OCI-M2 (cell line): ENCODE data around the gene ACTL7A.
"Not testable (repeated sequence)": the region's sequence is repeated elsewhere in the genome, so short reads cannot be mapped to it uniquely, and the experiment has no call there.

Source experiments
- DNase-seq: peaks from one replicate; lab custom pipeline; 2025; ENCODE audit not compliant: unreplicated experiment; lab: John Stamatoyannopoulos, UW

The ACTL7A gene

DNA sequence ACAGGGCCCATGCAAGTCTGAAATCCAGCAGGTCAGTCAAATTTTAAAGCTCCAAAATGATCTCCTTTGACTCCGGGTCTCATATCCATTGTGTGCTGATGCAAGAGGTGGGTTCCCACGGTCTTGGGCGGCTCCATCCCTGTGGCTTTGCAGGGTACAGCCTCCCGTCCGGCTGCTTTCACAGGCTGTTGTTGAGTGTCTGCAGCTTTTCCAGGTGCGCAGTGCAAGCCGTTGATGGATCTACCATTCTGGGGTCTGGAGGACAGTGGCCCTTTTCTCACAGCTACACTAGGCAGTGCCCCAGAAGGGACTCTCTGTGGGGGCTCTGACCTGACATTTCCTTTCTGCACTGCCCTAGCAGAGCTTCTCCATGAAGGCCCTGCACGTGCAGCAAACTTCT lies 13.8 kb upstream of the ACTL7A start:
- DNase-seq = not testable (repeated sequence)

DNA sequence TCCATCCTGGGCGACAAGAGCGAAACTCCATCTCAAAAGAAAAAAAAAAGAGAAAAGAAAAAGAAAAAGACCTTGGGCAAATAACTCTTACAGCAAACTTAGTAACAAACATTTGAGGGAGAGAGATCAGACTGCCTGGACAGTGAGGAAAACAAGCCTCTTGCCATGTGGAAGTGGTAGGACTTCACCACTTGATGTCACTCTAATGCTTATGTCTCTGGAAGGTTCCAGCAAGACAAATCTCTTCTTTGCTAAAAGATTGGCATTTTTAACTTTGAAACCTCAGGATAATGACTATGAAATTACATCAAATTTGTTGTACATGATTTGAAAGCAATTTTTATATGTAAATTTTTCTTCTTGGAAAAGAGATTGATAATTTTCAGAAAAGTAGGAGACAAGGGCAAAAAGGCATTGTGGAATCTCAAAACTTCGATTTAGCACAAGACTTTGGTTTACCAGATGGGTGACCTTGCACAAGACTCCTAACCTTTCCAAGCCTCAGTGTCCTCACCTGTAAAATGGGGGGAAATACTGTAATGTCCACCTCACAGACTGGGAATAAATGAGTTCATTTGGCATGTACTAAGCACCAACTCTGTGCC lies 11.7 kb upstream of the ACTL7A start:
- no peak for DNase-seq

DNA sequence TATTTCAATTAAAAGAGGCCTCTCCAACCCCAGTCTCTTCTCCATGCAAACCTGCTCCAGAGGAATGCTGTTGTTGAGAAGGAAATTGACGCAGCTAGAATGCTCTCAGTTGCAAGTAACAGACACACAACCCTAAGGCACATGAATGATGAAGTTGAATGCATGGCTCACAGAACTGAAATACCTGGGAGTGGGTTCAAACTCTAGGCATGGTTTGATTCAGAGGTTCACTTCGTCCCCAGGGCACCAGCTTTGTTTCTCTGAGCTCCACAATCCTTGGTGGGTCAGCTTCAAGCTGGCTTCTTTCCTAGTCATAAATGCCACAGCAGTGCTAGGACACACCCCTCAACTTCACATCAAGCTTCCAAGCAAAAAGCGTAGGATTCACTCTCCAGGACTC lies 10.9 kb upstream of the ACTL7A start:
- no peak for DNase-seq

DNA sequence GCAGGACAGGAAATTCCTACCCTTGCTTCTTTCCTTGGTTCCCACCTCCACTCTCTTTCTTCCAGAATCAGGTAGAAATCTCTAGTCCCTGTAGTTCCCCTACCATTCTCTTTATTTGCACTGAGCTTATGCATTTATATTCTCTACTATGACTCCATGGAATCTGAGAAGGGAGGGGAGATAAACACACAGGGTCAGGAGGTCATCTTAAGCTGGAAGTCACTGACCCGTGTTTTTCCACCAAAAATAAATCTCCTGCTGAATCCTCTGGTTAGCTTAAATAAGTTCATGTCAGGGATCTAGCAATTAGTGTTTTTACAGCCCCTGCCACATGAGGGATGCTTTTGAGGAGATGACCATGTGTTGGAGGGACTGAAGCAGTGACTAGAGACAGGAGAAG lies 10.0 kb upstream of the ACTL7A start:
- DNase-seq = no peak

DNA sequence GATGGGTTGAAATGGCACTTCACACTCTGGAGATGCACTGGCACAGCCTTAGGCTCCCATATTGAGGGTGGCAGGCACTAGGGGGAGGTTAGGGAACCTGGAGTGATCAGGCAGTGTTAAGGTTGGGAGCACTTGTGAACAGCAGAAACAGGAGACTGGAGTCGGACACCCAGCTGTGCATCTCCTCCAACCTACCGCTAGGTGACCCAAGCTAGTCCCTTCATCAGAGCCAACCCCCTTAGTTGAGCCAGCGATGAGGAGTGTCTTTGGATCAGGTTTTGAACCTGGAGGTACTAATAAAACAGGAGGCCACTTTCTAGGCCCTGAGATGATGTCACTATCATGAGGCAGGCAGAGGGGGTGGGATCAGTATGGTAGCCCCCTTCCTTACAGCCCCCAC lies 8.0 kb upstream of the ACTL7A start:
- DNase-seq = no peak

DNA sequence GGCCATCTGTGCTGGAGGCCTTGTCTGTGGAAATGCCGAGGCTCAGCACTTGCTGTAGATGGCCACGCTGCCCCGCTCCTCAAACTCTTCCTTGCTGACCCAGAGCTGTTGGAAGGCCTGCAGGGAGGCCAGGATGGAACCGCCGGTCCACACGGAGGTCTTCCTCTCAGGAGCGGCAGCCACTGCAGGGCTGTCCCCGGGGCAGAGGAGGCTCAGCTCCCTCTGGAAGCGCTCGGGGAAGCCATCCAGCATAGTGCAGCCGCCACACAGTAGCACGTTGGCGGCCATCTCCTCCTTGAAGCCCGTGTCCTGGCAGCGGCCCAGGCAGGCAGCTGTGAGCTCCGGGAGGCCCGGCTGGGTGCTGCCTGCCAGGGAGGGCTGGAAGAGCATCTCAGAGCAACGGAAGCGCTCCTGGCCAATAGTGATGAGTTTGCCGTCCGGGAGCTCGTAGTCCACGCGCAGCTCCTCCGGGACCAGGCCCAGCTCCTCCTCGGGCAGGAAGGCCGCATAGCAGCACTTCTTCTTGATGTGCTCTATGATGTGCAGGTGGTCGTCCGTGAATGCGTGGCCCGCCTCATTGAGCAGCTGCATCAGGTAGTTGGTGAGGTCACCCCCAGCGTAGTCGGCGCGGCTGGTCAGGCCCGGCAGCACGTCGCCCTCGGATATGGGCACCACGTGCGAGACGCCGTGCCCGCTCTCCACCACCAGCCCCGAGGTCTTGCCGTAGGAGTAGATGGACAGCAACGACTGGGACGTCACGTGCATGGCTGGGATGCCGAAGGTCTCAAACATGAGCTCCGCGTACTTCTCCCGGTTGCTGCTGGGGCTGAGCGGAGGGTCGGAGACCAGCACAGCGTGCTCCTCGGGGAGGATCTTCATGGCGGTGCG lies 7.2 kb upstream of the ACTL7A start:
- no peak for DNase-seq

DNA sequence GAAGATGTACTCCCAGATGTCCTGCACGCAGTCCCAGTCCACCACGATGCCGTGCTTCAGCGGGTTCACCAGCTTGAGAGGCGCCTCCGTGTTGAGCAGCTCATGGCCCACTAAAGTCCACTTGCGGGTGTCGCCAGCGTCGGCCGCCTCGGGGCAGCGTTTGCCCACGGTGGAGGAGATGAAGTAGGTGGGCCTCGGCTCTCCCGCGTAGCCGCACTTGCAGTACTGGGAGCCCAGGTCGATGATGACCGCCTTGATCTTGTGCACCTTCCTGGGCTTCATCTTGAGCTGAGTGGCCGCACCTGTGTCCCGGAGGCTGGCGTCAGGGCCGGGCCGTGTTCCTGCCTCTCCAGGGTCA lies 6.6 kb upstream of the ACTL7A start:
- DNase-seq = no peak

DNA sequence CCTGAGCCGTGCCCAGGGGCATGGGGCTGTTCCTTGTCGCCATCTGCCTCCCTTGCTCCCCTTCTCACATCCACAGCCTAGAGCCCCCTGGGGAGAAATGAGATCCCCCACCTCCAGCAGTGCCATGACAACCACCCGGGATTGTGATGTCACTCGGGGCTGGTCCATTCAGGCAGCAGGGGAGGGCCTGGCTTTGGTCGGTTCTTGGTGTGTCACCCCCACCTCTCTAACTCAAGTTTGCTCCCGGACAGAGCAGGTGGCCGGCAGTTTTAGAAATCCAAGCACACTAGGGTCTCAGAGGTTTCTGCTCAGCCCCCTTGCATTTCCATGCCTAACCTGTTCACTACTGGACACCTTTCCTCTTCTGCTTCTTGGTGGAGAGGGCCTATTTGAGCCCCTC lies 6.2 kb upstream of the ACTL7A start, which contains the start of gene ACTL7B:
TSS of gene ACTL7B (minus strand) at position 99 of the 400 bp plus-strand sequence. CDS start at position 43, 56 bp downstream.
- DNase-seq = no peak

DNA sequence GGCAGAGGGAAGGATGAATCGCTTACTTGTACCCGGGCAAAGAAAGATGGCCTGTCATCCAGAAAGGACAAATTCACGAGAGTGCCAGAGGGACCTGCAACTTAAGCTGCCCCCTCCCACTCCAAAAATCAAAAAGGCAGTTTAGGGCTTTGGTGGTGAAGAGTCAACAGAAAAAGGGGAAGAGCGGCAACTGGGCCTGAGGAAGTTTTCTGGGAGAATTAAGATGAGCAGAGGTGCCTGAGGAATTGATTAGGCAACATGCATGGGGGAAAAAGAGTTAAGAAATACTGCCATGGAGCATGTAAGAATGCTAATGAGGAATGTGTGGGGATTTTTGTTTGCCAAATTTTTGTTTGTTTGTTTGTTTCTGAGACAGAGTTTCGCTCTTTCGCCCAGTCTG lies 4.5 kb upstream of the ACTL7A start:
- DNase-seq = no peak

DNA sequence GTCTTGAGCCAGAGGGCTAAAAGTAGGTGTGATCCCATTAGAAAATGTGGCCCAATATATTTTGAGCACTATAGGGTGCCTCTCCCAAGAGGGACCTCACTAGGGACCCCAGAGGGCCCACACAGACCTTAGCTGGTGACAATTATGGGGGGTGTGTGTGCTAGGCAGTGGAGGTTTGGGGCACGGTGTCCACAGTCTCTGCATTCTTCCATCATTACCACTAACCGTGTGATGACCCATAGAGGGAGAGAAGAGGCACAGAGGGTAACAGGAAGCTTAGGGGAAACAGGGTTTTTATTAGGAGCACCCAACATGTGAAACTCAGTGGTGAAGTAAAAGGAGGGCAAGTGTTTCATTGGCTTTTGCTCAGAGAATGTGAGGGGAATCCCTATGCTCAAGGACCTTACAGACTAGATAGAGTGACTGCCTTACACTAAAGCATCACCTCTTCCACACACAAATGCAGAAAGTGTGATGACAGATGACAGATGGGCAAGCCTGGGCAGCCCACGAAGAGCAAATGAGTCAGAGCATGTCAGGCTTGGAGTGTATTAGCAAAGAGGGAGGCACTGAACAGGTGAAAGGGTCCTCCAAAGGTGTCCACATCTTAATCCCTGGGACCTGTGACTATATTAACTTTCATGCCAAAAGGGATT lies 2.5 kb upstream of the ACTL7A start:
- no peak for DNase-seq

DNA sequence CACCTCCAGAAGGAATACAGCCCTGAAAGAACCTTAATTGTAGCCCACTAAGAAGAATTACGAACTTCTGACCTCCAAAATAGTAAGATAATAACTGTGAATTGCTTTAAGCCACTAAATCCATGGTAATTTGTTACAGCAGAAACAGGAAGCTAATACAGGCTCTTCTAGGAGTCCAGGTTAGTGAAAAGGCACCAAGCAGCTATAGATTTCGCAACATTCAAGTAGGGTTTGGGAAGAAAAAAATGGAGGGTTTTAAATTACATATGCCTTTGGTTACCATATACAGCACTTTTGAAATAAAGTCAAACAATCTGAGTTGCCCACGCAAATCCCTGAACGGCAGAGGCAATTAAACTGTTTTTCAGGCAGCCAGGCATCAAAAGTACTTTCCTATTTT lies 1.7 kb upstream of the ACTL7A start:
- no peak for DNase-seq

DNA sequence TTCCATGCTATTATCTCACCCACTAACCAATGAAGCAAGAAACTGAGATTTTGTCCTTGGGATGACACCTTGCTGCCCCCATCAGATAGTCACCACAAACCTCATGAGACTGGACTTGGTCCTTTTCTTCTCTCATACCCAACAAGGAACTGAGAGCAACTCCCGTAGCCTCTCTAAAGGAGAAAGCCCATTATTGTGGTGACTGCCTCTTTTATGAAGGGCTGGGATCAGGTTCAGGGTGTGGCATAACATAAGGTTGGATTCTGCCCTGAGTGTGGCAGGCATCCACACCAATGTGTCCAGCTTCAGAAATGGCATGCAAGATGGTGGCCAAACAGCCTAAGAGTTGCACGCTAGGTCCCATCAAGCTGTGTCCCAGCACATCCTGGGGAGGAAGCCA lies 1.3 kb upstream of the ACTL7A start:
- no peak for DNase-seq

DNA sequence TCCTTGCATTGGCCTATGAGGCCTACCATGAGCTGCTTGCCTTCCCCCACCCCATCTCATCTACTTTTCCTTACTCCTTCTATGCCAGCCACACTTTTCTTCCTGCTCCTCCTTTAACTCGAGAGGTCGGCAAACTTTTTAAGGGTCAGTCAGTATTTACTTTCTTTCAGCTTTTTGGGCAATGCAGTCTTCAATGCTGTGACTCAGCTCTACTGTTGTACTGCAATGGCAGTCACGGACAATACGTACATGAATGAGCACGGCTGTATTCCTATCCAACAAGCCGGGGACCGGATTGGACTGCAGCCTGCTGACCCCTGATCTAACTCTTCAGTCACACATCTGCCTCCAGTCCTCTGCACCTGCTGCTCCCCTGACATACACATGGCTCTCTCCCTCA lies 602 bp upstream of the ACTL7A start:
- no peak for DNase-seq

DNA sequence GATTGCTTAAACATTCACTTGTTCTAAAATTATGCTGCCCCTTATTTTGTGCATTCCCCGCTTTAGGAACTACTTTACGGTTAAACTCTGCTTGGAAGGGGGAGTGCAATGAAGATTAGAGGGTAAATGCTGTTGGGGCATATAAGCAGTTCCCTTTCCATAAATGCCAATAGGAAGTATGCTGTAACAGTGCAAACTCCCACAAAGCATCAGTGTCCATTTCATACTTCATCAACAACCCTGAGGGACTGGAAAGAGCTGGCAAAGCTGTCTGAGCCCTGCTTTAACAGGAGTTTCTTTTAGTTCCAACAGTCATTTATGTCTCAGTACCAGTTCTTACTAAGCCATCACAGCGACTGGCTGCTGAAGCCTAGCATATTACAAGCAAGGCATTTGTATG lies 1.8 kb downstream of the ACTL7A start:
- DNase-seq = no peak

DNA sequence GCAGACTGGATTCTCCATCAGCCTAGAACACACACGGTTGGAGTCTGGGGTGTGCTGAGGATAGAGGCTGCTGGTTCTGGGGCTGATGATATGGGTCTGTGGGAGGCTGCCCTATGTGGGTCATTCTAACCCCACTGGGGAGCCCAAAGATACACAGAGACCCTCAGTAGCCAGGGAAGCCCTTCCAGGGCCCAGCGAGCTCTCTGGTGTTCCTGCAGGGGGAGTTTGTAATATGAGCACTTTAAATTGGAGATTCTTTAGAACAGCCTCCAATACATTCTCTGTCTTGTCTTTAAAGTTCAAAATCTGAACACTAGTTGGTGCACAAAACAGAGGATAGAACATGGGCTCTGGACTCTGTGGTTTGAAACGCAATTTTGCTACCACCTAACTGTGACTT lies 2.4 kb downstream of the ACTL7A start:
- DNase-seq = no peak

DNA sequence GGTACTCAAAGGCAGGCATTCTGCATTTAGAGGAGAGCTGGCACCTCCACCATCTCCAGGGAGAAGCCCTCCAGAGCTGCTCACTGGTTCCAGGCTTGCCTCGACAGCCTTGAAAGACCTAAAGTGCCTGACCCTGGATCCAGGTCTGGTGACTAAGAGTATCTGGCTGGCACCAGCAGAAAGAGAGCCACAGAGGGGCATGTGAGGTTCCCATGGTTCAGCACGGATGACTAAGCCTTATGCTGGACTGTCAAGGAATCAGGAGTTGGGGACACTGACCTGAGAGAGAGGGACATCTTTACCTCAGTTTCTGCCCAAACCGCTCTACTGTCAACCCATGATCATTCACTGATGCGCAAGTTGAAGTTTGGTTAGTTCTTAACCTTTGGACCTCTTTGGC lies 3.0 kb downstream of the ACTL7A start:
- no peak for DNase-seq

DNA sequence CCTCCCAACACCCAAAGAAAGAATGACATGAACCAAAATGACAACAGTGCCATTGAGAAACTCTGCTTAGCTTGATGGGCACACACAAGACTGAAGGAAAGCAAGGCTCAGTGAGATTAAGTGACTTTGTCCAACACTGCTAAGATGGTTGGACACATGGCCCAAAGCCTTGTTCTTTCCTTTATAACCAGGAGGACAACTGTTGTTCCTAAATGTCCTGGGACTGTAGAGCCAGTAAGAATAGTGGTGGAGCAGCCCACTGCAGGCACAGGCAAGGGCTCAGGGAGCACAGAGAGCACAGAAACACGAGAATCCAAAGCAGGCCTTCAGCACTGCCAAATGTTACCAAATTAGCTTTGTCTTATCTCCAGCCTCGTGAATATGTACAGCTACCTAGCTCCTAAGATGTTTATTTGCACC lies 3.9 kb downstream of the ACTL7A start:
- DNase-seq = no peak

DNA sequence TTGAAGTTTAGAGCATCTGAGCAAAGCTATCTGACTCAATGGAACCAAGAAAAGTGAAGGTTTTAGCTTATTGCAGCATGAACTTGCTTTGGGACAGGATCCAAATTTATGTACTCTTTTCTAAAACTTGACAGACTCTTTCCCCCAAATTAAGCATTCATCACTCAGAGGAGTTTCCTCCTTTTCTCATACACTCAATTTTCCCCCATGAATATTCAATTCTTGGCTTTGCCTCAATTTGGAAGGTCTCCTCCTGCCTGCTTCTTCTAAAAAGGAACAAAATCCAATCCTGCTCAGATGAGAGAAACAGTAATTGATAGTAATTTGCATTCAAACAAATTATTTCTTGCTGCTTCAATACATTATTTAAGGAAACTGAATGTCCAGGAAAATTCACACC lies 5.0 kb downstream of the ACTL7A start:
- DNase-seq = no peak

DNA sequence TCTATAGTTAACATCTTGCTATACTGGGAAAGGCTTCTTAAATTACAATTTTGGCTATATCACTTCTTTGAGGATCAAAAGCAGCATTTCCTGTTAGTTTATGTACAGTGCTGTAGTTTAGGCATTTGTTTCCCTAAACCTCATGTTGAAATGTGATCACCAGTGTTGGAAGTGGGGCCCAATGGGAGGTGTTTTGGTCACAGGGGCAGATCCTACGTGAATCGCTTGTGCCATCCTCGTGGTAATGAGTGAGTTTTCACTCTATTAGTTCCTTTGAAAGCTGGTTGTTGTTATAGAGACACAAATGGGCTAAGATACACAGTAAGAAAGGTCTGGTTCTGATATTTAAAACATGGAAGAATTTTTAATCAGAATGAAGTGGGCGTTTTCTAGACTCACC lies 5.8 kb downstream of the ACTL7A start:
- DNase-seq = no peak

DNA sequence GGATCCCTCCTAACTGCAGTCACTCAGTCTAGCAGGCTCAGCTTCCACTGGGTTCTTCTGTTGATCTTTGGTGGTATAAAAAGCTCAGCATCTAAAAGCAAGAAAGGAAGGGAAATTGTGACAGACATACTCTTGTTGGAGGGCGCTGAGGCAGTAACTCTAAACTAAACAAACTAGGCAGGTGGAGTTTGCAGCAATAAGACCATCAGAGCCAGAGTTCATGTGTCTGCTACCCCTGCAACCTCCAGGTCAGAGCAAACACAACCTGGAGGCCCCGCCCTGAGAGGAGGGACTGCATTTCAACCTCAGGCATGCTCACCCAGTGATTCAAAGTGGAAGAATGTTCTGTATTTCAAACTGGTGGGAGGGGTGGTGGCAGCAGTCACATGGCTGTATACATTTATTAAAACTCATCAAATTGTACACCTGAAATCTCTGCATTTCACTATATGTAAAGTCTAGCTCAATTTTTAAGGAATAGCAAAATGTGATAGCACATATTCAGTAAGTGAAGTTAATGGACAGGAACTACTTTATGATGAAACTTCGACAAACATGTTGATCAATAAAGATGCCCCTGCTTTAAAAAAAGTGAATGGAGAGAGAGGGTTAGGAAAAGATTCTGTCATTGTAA lies 7.1 kb downstream of the ACTL7A start:
- DNase-seq = no peak

DNA sequence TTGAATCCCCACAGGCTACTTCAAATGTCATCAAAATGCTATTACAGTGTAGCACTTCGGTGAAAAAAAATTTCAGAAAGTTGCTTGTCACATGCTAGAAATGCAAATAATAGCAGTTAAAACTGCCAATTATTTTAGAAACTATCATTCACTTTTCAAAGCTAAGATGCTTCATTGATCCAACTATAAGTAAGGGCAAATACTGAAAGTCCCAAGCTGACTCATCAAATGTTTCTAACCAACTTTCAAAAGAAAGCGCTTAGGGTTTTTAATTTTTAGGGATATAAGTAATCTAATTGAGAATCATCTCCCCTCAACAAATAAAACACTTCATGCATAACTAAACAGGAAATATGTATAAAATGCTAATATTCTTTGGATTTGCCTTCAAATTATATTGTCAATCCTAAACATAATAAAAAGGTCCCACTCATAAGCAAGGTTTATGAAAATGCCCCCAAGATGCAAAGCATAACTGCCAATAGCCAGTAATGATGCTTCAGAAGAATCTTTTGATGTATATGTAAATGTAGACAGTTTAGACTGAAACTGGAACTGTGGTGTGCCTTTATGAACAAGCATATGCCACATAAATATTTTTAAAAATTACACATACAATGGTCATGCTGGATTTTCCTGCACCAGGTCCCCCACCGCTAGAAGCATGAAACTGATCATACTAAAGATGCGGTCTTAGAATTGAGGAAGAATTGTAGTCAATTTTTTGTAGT lies 12.2 kb downstream of the ACTL7A start:
- no peak for DNase-seq
